Smooth muscle cell (in vitro differentiated cells): ENCODE results near the gene DNM1. TPM values are rescaled to one million over a fixed set of nuclear protein-coding genes. Genes with fewer than 3 reads are reported as not detected.

ENCODE experiments used
- DNase-seq: peaks from one replicate; lab custom pipeline; 2025; ENCODE audit not compliant: unreplicated experiment; lab: John Stamatoyannopoulos, UW
- H2AFZ ChIP-seq: fragments of 200-600 bp; sonication (generic); 2 replicates; pipeline ENCODE4 v1.6.0; 2016; ENCODE audit warnings: antibody characterized with exemption, low read depth, mild to moderate bottlenecking
- H3F3A ChIP-seq: fragments of 200-600 bp; sonication (generic); 2 replicates; pipeline ENCODE4 v1.6.0; 2017; ENCODE audit warnings: antibody characterized with exemption, low read depth
- H3K27ac ChIP-seq: fragments of 200-600 bp; sonication (generic); 2 replicates; pipeline ENCODE4 v1.5.1; 2016; ENCODE audit warnings: low read depth, mild to moderate bottlenecking
- H3K27me3 ChIP-seq: fragments of 200-600 bp; sonication (generic); 2 replicates; pipeline ENCODE4 v1.6.1; 2016; ENCODE audit warnings: low read depth, mild to moderate bottlenecking
- H3K36me3 ChIP-seq: fragments of 200-600 bp; sonication (generic); 2 replicates; pipeline ENCODE4 v1.5.1; 2016; ENCODE audit warnings: low read depth
- H3K4me1 ChIP-seq: fragments of 200-600 bp; sonication (generic); 2 replicates; pipeline ENCODE4 v1.5.1; 2016; ENCODE audit warnings: low read depth
- H3K4me2 ChIP-seq: fragments of 200-600 bp; sonication (generic); 2 replicates; pipeline ENCODE4 v1.6.0; 2016; ENCODE audit warnings: mild to moderate bottlenecking
- H3K4me3 ChIP-seq: fragments of 200-600 bp; sonication (generic); 2 replicates; pipeline ENCODE4 v1.5.1; 2016; ENCODE audit warnings: mild to moderate bottlenecking
- H3K79me2 ChIP-seq: fragments of 200-600 bp; sonication (generic); 2 replicates; pipeline ENCODE4 v1.6.0; 2016; ENCODE audit warnings: low read depth, mild to moderate bottlenecking
- H3K9ac ChIP-seq: fragments of 200-600 bp; sonication (generic); 2 replicates; pipeline ENCODE4 v1.6.0; 2016; ENCODE audit warnings: low read depth
- H3K9me3 ChIP-seq: fragments of 200-600 bp; sonication (generic); replicated peaks from 2 replicates; pipeline ENCODE4 v1.5.1; 2016; ENCODE audit warnings: low read depth
- H4K20me1 ChIP-seq: fragments of 200-600 bp; sonication (generic); 2 replicates; pipeline ENCODE4 v1.6.0; 2016; ENCODE audit warnings: low read depth
- CTCF ChIP-seq: fragments of 200-600 bp; sonication (generic); IDR thresholded peaks from 2 replicates; pipeline ENCODE4 v1.5.1; 2017; ENCODE audit warnings: borderline replicate concordance, mild to moderate bottlenecking, antibody characterized with exemption; ENCODE audit not compliant: insufficient read depth, poor library complexity, severe bottlenecking
- WGBS: methylation state at CpG from one replicate; pipeline ENCODE4 v1.1.7; 2016; ENCODE audit warnings: low lambda C conversion rate; 5-methylcytosine and 5-hydroxymethylcytosine counted together
- polyA plus RNA-seq: library from polyadenylated mRNA; unstranded; fragments of >200 nt; fragmentation: Nextera tagmentation; extraction: Ambion mirVana; gene quantifications from 2 replicates; pipeline ENCODE4 v1.2.1, GENCODE V29; 2016
- total RNA-seq: library from RNA; depleted of rRNA; stranded (reverse); fragments of >200 nt; gene quantifications from 2 replicates; pipeline ENCODE4 v1.2.3, GENCODE V29; 2014

DNM1 gene
- total and polyA plus RNA-seq, 2 experiments from 2014 or later: 25.3 to 50.7 TPM

GRCh38 chr9:128218518-128219389 is 15.6 kb downstream of the DNM1 start:
- Histone ChIP-seq H3F3A (peaks cover 4% of the 10 kb centered on the region), H3K4me3 (peak overlapping the region; percentile 28), H3K79me2 (no peaks in the 10 kb centered on the region), H3K36me3 (no peaks in the 10 kb centered on the region), H3K27ac (no peak overlapping the region), H3K9me3 (no peaks in the 10 kb centered on the region), H3K4me1 (peaks cover 6% of the 10 kb centered on the region), H3K4me2 (peak overlapping the region; percentile 78), H3K27me3 (no peaks in the 10 kb centered on the region), H2AFZ (no peak overlapping the region), H3K9ac (no peak overlapping the region), H4K20me1 (peaks cover 12% of the 10 kb centered on the region)
- peak; percentile 52 for DNase-seq
- TF ChIP-seq CTCF: no peak
- 42% methylated on average over 47 of the region's 47 CpGs for WGBS

- Histone ChIP-seq H3K27me3 (no peaks in the 10 kb centered on the region), H3K9me3 (no peaks in the 10 kb centered on the region), H3K36me3 (no peaks in the 10 kb centered on the region), H3K79me2 (no peaks in the 10 kb centered on the region), H3K4me1 (peaks cover 6% of the 10 kb centered on the region), H3K4me3 (no peak overlapping the region), H4K20me1 (peaks cover 12% of the 10 kb centered on the region), H3K27ac (no peak overlapping the region), H3F3A (peaks cover 4% of the 10 kb centered on the region), H3K9ac (no peak overlapping the region), H2AFZ (no peak overlapping the region), H3K4me2 (no peak overlapping the region)
- no peak for DNase-seq
- TF ChIP-seq CTCF: no peak
- WGBS: 99% methylated on average over 9 of the region's 9 CpGs
These were observed 16.7 kb downstream of the DNM1 start for GRCh38 chr9:128219831-128220230.

GRCh38 chr9:128222026-128222425 is 18.8 kb downstream of the DNM1 start:
- Histone ChIP-seq H3K27me3 (no peaks in the 10 kb centered on the region), H3K9ac (no peak overlapping the region), H3K27ac (no peak overlapping the region), H3K36me3 (no peaks in the 10 kb centered on the region), H3K4me2 (no peak overlapping the region), H3F3A (peaks cover 4% of the 10 kb centered on the region), H3K4me1 (peaks cover 6% of the 10 kb centered on the region), H3K79me2 (no peaks in the 10 kb centered on the region), H3K4me3 (no peak overlapping the region), H2AFZ (no peak overlapping the region), H4K20me1 (peaks cover 5% of the 10 kb centered on the region), H3K9me3 (no peaks in the 10 kb centered on the region)
- 97% methylated on average over 10 of the region's 10 CpGs for WGBS
- no peak for TF ChIP-seq CTCF
- no peak for DNase-seq
